GM13977 (cell line): ENCODE measurements around the gene NLRP1.

ENCODE experiments used
- DNase-seq: peaks from one replicate; pipeline ENCODE4 v3.0.0; 2012; ENCODE audit warnings: low spot score
- in situ Hi-C: fragments of 300-500 bp; cut with MboI; formaldehyde crosslinking; loops from one replicate; pipeline ENCODE4 v1.12.0; 2022; ENCODE audit warnings: low sequenced_read_pairs, low pct_unique_long_range_greater_than_20kb, mixed read lengths, inconsistent platforms; ENCODE audit not compliant: unreplicated experiment
- TF ChIP-seq, protein P1 (sequence below): IDR thresholded peaks from 2 replicates; pipeline ENCODE4 v1.5.1; 2012; ENCODE audit warnings: mild to moderate bottlenecking, control low read depth; ENCODE audit not compliant: insufficient read depth; ENCODE audit errors: extremely low read depth, missing control alignments

Gene NLRP1

DNA sequence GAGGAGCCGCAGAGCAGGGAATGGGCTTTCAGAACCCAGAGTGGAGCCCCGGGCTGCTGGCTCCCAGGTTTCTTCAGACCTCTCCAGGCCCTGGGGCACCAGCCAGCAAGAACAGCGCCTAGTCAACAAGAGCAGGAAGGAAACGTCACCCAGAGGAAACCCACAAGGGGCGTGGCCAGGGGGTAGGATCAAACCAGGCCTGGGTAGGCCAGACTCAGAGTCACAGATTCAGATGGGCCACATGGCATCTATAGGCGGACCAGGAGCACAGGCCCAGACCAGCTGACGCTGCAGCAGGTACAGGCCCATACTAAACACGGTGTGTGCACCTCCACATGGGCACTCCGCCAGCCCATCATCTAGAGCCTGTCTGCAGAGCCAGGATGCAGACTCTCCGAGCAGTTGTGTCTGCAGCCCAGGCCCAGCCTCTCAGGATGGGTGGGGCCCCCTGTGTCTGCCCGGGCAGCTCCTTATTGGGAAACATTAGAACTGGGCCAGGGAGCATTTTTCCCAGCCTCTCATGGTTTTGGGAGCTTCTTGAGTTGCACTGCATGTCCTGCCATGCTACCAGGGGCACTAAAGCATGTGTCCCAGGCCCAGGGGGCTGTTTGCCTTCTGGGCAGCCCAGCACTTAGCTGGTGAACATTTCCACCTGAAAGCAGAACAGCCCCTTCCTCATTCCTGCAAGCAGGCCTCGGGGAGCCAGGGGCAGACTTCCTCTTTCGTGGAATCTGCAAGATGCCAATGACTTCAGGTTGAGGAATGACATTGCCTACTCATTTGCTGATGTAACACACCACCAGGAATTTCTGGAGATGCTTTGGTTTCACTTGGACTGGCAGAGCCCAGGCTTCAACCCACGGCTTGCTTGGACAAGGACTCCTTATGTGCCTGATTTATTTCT, at the start of gene NLRP1:
TSS of gene NLRP1 (minus strand) at position 127 of the 904 bp plus-strand sequence. CDS start 552 bp downstream, outside the sequence.
- DNase-seq: peak; percentile 87
- in situ Hi-C loops: loop anchor here (5.0 to 10.0 kb wide), 2 partner anchors 113 to 850 kb away; partner anchors contain the start of gene AIPL1
- TF ChIP-seq, protein P1, sequence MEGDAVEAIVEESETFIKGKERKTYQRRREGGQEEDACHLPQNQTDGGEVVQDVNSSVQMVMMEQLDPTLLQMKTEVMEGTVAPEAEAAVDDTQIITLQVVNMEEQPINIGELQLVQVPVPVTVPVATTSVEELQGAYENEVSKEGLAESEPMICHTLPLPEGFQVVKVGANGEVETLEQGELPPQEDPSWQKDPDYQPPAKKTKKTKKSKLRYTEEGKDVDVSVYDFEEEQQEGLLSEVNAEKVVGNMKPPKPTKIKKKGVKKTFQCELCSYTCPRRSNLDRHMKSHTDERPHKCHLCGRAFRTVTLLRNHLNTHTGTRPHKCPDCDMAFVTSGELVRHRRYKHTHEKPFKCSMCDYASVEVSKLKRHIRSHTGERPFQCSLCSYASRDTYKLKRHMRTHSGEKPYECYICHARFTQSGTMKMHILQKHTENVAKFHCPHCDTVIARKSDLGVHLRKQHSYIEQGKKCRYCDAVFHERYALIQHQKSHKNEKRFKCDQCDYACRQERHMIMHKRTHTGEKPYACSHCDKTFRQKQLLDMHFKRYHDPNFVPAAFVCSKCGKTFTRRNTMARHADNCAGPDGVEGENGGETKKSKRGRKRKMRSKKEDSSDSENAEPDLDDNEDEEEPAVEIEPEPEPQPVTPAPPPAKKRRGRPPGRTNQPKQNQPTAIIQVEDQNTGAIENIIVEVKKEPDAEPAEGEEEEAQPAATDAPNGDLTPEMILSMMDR: no peak

GRCh38 chr17:5631958-5632590, 47.8 kb upstream of the NLRP1 start:
- DNase-seq: no peak
- in situ Hi-C loops: no loop called here
- TF ChIP-seq, protein P1: no peak

DNA sequence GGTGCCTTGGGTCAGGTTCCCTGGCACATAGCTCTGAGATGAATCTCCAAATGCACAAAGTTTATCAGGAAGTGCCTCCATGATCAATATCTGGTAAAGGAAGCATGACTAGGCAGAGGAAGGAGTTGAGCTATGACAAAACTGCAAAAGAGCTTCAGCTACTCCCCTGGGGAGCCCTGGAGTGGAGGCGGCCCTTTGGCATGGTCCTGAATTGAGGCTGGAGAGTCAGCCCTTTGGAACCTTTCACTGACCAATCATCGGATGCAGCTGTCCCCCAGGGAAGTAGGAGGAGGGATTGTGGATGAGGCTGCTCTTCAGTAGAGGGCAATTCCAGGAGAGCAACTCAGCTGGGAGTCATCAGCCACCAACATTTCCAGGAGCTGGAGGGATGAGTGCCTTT, 46.1 kb upstream of the NLRP1 start:
- in situ Hi-C loops: no loop called here
- no peak for DNase-seq

GRCh38 chr17:5629128-5629527, 44.8 kb upstream of the NLRP1 start:
- TF ChIP-seq, protein P1: no peak
- no peak for DNase-seq
- in situ Hi-C loops: no loop called here

More for the DNA sequence above, 46.1 kb upstream of the NLRP1 start:
- TF ChIP-seq, protein P1: no peak

- no peak for DNase-seq
- TF ChIP-seq, protein P1: no peak
- in situ Hi-C loops: no loop called here
Measured at GRCh38 chr17:5628262-5628661, 44.0 kb upstream of the NLRP1 start.

DNA sequence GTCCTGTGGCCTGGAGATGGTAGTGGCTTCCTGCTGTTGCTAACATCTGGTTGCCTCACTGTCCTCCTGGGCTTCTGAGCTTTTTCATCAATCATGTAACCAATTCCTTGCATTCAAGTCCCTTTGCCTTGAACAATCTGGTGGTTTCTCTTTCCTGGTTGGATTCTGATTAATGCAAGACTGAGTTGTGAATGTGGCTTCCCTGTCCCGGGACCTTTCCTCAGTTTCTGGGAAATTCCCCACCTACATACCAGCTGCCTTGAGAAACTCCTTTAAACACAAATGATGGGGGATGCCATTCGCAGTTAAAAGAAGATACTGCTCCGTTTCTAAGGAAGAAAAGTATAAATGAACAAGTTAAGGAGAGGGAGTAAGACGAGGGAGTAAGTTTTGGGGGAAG, 39.9 kb upstream of the NLRP1 start:
- TF ChIP-seq, protein P1: no peak

More for the DNA sequence above, 39.9 kb upstream of the NLRP1 start:
- DNase-seq: no peak
- in situ Hi-C loops: no loop called here
